Heart left ventricle (tissue), 13 donors: ENCODE results near the gene RND1.

Source experiments
- POLR2A ChIP-seq, 2 donors: fragments of 450-650 bp; IDR thresholded peaks; one replicate each; pipeline ENCODE4 v1.6.1; 2017; ENCODE audit warnings: antibody characterized with exemption in 2 of 2, mild to moderate bottlenecking in 2 of 2, moderate library complexity in 2 of 2
- TF ChIP-seq, protein P1 (sequence below), 12 donors: fragments of 200-600 bp; sonication (generic) in 4 of 12; IDR thresholded peaks; one replicate each; pipeline versions ENCODE4 v1.5.0 to v1.8.0; 2018 to 2022; ENCODE audit warnings: antibody characterized with exemption in 12 of 12, mild to moderate bottlenecking in 5 of 12
- donor health status: ischemic (EF 13 %, LVEDD 7.1; RV severe dilation, severe dysfunction).
- donor health status: DM: no; HTN: yes; CAD: no.
- donor health status: DM: no; HTN: no; CAD: no.
- donor health status: ischemic (EF 25% LVEDD 6.9; RV normal size, moderate dysfunction).
- donor health status: ischemic (EF 25% LVEDD 5.7; RV mildly dilated, moderate dysfunction).
- donor health status: ischemic (EF 35%, LVEDD 5.7; RV mildly dilated, moderate dysfunction).
- donor health status: nonischemic (EF 11% LVEDD 7.7; RV severe dilation, severe dysfunction).
- donor health status: DM: yes; HTN: yes; CAD: no.
- donor health status: PGD.
- donor health status: ischemic (EF 29% LVEDD 5.4; RV normal size, mild dysfunction).
- donor health status: nonischemic (EF 23%, LVEDD 6.1; RV moderate dilation, normal function).

DNA sequence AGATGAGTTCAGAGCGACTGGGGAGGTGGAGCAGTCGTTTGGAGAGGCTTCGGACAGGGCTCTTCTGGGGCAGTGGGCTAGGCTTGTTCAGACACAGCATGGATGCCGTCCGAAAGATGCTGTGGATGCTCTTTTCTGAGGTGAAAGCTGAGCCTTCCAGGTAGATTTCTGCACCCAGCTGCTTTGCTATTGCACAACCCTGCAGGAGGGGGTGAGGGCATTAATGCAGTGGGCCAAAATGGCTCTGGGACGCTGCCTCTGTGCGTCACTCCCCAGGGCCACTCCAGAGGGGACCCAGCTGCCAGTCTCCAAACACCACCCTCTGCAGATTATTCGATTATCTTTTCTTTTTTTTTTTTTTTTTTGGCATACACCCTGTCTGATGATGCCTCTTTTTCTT, 7.6 kb downstream of the RND1 start:
- TF ChIP-seq, protein P1, sequence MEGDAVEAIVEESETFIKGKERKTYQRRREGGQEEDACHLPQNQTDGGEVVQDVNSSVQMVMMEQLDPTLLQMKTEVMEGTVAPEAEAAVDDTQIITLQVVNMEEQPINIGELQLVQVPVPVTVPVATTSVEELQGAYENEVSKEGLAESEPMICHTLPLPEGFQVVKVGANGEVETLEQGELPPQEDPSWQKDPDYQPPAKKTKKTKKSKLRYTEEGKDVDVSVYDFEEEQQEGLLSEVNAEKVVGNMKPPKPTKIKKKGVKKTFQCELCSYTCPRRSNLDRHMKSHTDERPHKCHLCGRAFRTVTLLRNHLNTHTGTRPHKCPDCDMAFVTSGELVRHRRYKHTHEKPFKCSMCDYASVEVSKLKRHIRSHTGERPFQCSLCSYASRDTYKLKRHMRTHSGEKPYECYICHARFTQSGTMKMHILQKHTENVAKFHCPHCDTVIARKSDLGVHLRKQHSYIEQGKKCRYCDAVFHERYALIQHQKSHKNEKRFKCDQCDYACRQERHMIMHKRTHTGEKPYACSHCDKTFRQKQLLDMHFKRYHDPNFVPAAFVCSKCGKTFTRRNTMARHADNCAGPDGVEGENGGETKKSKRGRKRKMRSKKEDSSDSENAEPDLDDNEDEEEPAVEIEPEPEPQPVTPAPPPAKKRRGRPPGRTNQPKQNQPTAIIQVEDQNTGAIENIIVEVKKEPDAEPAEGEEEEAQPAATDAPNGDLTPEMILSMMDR (IDR thresholded peaks at IDR 0.05) = no peak
- no peak for TF ChIP-seq POLR2A (IDR thresholded peaks at IDR 0.05)
